GM23248 (cell line): ENCODE data around the gene DLG2. TPM values are rescaled to one million over a fixed set of nuclear protein-coding genes. Genes with fewer than 3 reads are reported as not detected.
A peak's percentile ranks its signal among the peaks of the same experiment; 100 is the strongest.

ENCODE experiments used
- DNase-seq: peaks from one replicate; pipeline ENCODE4 v3.0.0-alpha.2; 2015
- H2AFZ ChIP-seq: fragments of 200-600 bp; sonication (generic); 2 replicates; pipeline ENCODE4 v1.6.1; 2016; ENCODE audit warnings: antibody characterized with exemption
- H3F3A ChIP-seq: fragments of 200-600 bp; sonication (generic); 2 replicates; pipeline ENCODE4 v1.6.1; 2016; ENCODE audit warnings: mild to moderate bottlenecking, antibody characterized with exemption, mixed run types; ENCODE audit not compliant: insufficient read depth
- H3K27ac ChIP-seq: fragments of 200-600 bp; sonication (generic); 2 replicates; pipeline ENCODE4 v1.5.1; 2016; ENCODE audit warnings: mild to moderate bottlenecking
- H3K27me3 ChIP-seq: fragments of 200-600 bp; sonication (generic); replicated peaks from 2 replicates; pipeline ENCODE4 v1.6.1; 2016; ENCODE audit warnings: mild to moderate bottlenecking; ENCODE audit not compliant: insufficient read depth
- H3K36me3 ChIP-seq: fragments of 200-600 bp; sonication (generic); 2 replicates; pipeline ENCODE4 v1.6.1; 2016; ENCODE audit warnings: low read depth, mild to moderate bottlenecking
- H3K4me1 ChIP-seq: fragments of 200-600 bp; sonication (generic); 2 replicates; pipeline ENCODE4 v1.6.1; 2016; ENCODE audit warnings: mild to moderate bottlenecking; ENCODE audit not compliant: insufficient read depth
- H3K4me2 ChIP-seq: fragments of 200-600 bp; sonication (generic); one replicate; pipeline ENCODE4 v1.6.1; 2016; ENCODE audit warnings: mild to moderate bottlenecking; ENCODE audit not compliant: unreplicated experiment
- H3K4me3 ChIP-seq: fragments of 200-600 bp; sonication (generic); 2 replicates; pipeline ENCODE4 v1.5.1; 2016; ENCODE audit warnings: mild to moderate bottlenecking
- H3K79me2 ChIP-seq: fragments of 200-600 bp; sonication (generic); 2 replicates; pipeline ENCODE4 v1.6.1; 2016; ENCODE audit warnings: mild to moderate bottlenecking; ENCODE audit not compliant: insufficient read depth
- H3K9ac ChIP-seq: fragments of 200-600 bp; sonication (generic); 2 replicates; pipeline ENCODE4 v1.6.1; 2016; ENCODE audit warnings: mild to moderate bottlenecking
- H3K9me2 ChIP-seq: fragments of 200-600 bp; sonication (generic); 2 replicates; pipeline ENCODE4 v1.6.1; 2016; ENCODE audit warnings: mixed run types, mild to moderate bottlenecking, moderate library complexity; ENCODE audit not compliant: insufficient read depth
- H3K9me3 ChIP-seq: fragments of 200-600 bp; sonication (generic); one replicate; pipeline ENCODE4 v1.6.1; 2017; ENCODE audit warnings: low read depth
- H4K20me1 ChIP-seq: fragments of 200-600 bp; sonication (generic); 2 replicates; pipeline ENCODE4 v1.6.0; 2016; ENCODE audit not compliant: insufficient read depth
- EZH2 ChIP-seq: fragments of 200-600 bp; sonication (generic); IDR thresholded peaks from 2 replicates; pipeline ENCODE4 v1.6.1; 2018; ENCODE audit warnings: antibody characterized with exemption, mild to moderate bottlenecking; ENCODE audit not compliant: insufficient read depth, poor library complexity, severe bottlenecking
- EZH2phosphoT487 ChIP-seq: fragments of 200-600 bp; sonication (generic); IDR thresholded peaks from 2 replicates; pipeline ENCODE4 v1.6.1; 2018; ENCODE audit warnings: antibody characterized with exemption, moderate library complexity, mild to moderate bottlenecking, low read depth; ENCODE audit not compliant: insufficient read depth
- WGBS, 2 experiments: methylation state at CpG; one replicate each; pipeline ENCODE4 v1.1.6; 2015 to 2017; ENCODE audit warnings: low lambda C conversion rate in 2 of 2, low coverage in 1 of 2; ENCODE audit errors: missing lambda C conversion rate in 2 of 2; 5-methylcytosine and 5-hydroxymethylcytosine counted together
- in situ Hi-C: fragments of 300-500 bp; cut with MboI; formaldehyde crosslinking; loops from 2 replicates; pipeline ENCODE4 v1.15.0; 2020
- polyA plus RNA-seq: library from polyadenylated mRNA; unstranded; fragments of >200 nt; fragmentation: Nextera tagmentation; extraction: Ambion mirVana; gene quantifications from 2 replicates; pipeline ENCODE4 v1.2.1, GENCODE V29; 2016
- total RNA-seq: library from RNA; depleted of rRNA; stranded (reverse); fragments of >200 nt; shearing (Covaris generic); gene quantifications from 2 replicates; pipeline ENCODE4 v1.2.3, GENCODE V29; 2014

DLG2 gene
- total and polyA plus RNA-seq, 2 experiments from 2014 or later = 1.1 to 1.7 TPM

GRCh38 chr11:85095239-85095638, 531.9 kb downstream of the DLG2 start:
- Histone ChIP-seq H3K9me3 (no peaks in the 10 kb centered on the region), H2AFZ (no peak overlapping the region), H3F3A (no peaks in the 10 kb centered on the region), H3K9me2 (no peaks in the 10 kb centered on the region), H3K4me2 (no peak overlapping the region), H3K9ac (no peak overlapping the region), H3K27me3 (no peaks in the 10 kb centered on the region), H4K20me1 (no peaks in the 10 kb centered on the region), H3K27ac (no peak overlapping the region), H3K79me2 (no peaks in the 10 kb centered on the region), H3K4me3 (no peak overlapping the region), H3K4me1 (no peaks in the 10 kb centered on the region), H3K36me3 (no peaks in the 10 kb centered on the region)
- no peak for TF ChIP-seq EZH2
- no peak for TF ChIP-seq EZH2phosphoT487
- in situ Hi-C loops = no loop called here
- DNase-seq = no peak

DNA sequence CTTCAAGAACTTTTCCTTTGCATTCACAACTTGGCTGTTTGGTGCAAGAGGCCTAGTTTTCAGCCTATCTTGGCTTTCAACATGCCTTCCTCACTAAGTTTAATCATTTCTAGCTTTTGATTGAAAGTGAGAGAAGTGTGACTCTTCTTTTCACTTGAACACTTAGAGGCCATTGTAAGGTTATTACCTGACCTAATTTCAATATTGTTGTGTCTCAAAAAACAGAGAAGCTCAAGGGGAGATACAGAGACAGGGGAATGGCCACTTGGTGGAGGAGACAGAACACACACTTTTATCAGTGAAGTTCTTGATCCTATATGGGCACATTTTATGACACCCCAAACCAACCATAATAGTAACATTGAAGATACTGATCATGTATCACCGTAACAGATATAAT, 532.3 kb downstream of the DLG2 start:
- Histone ChIP-seq H3K9ac (no peak overlapping the region), H2AFZ (no peak overlapping the region), H3K27ac (no peak overlapping the region), H3K4me1 (no peaks in the 10 kb centered on the region), H3K4me2 (no peak overlapping the region), H3K36me3 (no peaks in the 10 kb centered on the region), H4K20me1 (no peaks in the 10 kb centered on the region), H3K9me2 (no peaks in the 10 kb centered on the region), H3K9me3 (no peaks in the 10 kb centered on the region), H3K4me3 (no peak overlapping the region), H3F3A (no peaks in the 10 kb centered on the region), H3K27me3 (no peaks in the 10 kb centered on the region), H3K79me2 (no peaks in the 10 kb centered on the region)
- TF ChIP-seq EZH2 = no peak
- TF ChIP-seq EZH2phosphoT487 = no peak
- in situ Hi-C loops = no loop called here
- 62 to 68% methylated on average over 1 of the region's 1 CpG for WGBS, 2 experiments
- DNase-seq = no peak

DNA sequence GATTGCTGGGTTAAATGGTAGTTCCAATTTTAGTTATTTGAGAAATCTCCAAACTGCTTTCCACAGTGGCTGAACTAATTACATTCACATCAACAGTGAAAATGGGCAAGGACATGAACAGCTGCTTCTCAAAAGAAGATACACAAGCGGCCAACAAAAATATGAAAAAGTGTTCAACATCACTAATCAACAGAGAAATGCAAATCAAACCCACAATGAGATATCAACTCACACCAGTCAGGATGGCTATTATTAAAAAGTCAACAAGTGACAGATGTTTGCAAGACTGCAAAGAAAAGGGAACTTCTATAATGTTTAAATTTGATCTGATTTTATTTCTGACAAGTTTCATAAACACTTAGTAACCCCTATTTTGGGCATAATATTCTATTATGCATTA, 537.5 kb downstream of the DLG2 start:
- Histone ChIP-seq H3K4me3 (no peak overlapping the region), H3K27me3 (no peaks in the 10 kb centered on the region), H3K4me2 (no peak overlapping the region), H3K27ac (no peak overlapping the region), H3K36me3 (no peaks in the 10 kb centered on the region), H3K9ac (no peak overlapping the region), H3K9me2 (no peaks in the 10 kb centered on the region), H2AFZ (no peak overlapping the region), H3K79me2 (no peaks in the 10 kb centered on the region), H3K9me3 (no peaks in the 10 kb centered on the region), H3K4me1 (peaks cover 16% of the 10 kb centered on the region), H4K20me1 (no peaks in the 10 kb centered on the region), H3F3A (0 out of 2 replicates have a peak, but pooled peaks cover 8% of the 10 kb centered on the region)
- 45 to 56% methylated on average over 1 of the region's 1 CpG for WGBS, 2 experiments
- no peak for DNase-seq
- no peak for TF ChIP-seq EZH2
- no peak for TF ChIP-seq EZH2phosphoT487
- in situ Hi-C loops = no loop called here

DNA sequence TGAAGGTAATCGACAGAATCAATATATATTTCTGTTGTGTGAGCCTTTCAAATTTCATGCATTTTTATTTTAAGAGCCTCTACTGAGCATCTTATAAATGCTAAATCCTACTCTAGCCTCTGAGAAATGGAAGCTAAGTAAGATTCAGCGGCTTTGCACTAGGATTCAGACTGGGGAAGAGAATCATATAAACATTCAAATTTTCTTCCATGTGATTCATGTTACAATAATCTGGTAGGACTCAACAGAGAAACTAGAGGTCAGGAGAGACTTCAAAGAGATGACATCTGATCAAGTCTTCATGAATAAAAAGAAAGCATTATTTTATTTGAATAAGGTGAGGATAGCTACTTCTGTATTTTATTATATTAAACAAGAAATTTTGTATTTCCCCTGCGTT, 538.9 kb downstream of the DLG2 start:
- Histone ChIP-seq H3F3A (0 out of 2 replicates have a peak, but pooled peaks cover 8% of the 10 kb centered on the region), H3K27ac (no peak overlapping the region), H3K4me3 (no peak overlapping the region), H3K4me1 (peaks cover 16% of the 10 kb centered on the region), H3K79me2 (no peaks in the 10 kb centered on the region), H2AFZ (no peak overlapping the region), H3K27me3 (no peaks in the 10 kb centered on the region), H4K20me1 (no peaks in the 10 kb centered on the region), H3K4me2 (no peak overlapping the region), H3K36me3 (no peaks in the 10 kb centered on the region), H3K9ac (no peak overlapping the region), H3K9me3 (no peaks in the 10 kb centered on the region), H3K9me2 (no peaks in the 10 kb centered on the region)
- WGBS, 2 experiments = 67% methylated on average over 3 of the region's 3 CpGs
- TF ChIP-seq EZH2 = no peak
- TF ChIP-seq EZH2phosphoT487 = no peak
- peak; percentile 17 for DNase-seq
- in situ Hi-C loops = no loop called here

DNA sequence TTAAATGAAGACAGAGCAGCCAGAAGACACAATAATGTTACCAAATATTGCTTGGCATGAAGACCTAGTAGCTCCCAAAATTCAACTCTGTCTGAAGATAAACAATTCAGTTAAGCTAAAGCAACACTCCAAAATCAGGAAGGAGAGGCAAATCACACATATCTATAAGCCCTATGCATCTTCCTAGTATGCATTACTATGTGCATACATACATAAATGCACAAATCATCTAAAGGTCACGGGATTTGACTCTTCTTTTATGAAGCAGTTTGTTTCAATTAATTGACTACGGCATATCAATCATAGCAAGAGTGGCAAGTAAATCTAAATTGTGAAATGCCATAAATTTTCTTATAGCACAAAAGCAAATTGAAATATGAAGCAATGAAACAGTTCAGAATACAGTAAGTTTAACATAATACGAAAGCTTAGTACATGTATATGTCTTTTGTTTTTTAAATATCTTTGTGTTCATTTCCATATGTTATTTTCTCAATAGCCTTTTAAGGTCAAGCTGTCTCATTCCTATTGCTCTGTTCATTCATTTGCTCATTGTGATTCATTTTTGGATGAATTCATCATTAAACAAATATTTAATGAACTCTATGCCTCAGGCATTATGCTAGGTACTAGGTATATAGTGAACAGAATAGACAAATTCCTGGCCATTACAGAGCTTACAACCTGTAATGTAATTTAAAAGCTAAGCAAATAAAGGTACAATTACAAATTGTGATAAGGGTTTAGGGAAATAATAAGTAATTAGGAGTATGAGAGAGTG, 540.5 kb downstream of the DLG2 start:
- no peaks in the 10 kb centered on the region for H3K9me3 ChIP-seq
- H3F3A ChIP-seq = 0 out of 2 replicates have a peak, but pooled peaks cover 8% of the 10 kb centered on the region
- H3K4me1 ChIP-seq = peaks cover 16% of the 10 kb centered on the region
- no peak overlapping the region for H3K9ac ChIP-seq
- DNase-seq = peak; percentile 62
- H3K4me3 ChIP-seq = no peak overlapping the region; the same call in 1 of the 2 replicates
- H3K36me3 ChIP-seq = no peaks in the 10 kb centered on the region
- H2AFZ ChIP-seq = no peak overlapping the region
- 91 to 93% methylated on average over 3 of the region's 3 CpGs for WGBS, 2 experiments
- no peaks in the 10 kb centered on the region for H4K20me1 ChIP-seq
- H3K27me3 ChIP-seq = no peaks in the 10 kb centered on the region
- TF ChIP-seq EZH2phosphoT487 (no peak), EZH2 (no peak)
- no peaks in the 10 kb centered on the region for H3K79me2 ChIP-seq
- no peak overlapping the region for H3K27ac ChIP-seq
- H3K4me2 ChIP-seq = peak overlapping the region; percentile 29
- in situ Hi-C loops = no loop called here
- H3K9me2 ChIP-seq = no peaks in the 10 kb centered on the region
